A549 (cell line): ENCODE measurements around the gene SRPX2. TPM values are rescaled to one million over a fixed set of nuclear protein-coding genes. Genes with fewer than 3 reads are reported as not detected.
A peak's percentile ranks its signal among the peaks of the same experiment; 100 is the strongest.

Source experiments
- ATAC-seq, 2 experiments: fragments of 200-7000 bp in 1 of 2; fragments of >200 bp in 1 of 2; cut with Nextera tagmentation in 1 of 2; cut with Tn5 transposase in 1 of 2; 3 replicates each; pipeline versions ENCODE4 v1.8.0 to v1.9.1; 2018 to 2020; ENCODE audit warnings: mild to moderate bottlenecking in 1 of 2, moderate library complexity in 1 of 2
- CTCF ChIA-PET: fragments of 300-600 bp; sonication (Branson Sonifier 250); formaldehyde crosslinking; extraction: SDS; loops from one replicate; lab custom pipeline; 2021; ENCODE audit warnings: antibody characterized with exemption, inconsistent platforms; lab: Yijun Ruan, JAX
- POLR2A ChIA-PET: fragments of 350-600 bp; formaldehyde crosslinking; extraction: SDS; loops from one replicate; lab custom pipeline; 2021; ENCODE audit warnings: antibody characterized with exemption, inconsistent platforms; lab: Yijun Ruan, JAX
- DNase-seq, 2 experiments: peaks; one replicate each; pipeline versions ENCODE4 v3.0.0 to v3.0.0-alpha.2; 2011 to 2016; ENCODE audit warnings: low read depth in 1 of 2, low spot score in 1 of 2
- FAIRE-seq: peaks from 2 replicates; lab custom pipeline; 2011; peaks lifted over from hg19 to GRCh38; lab: Jason Lieb, UNC
- H3K27ac ChIP-seq, 2 experiments: fragments of >200 bp; sonication (Bioruptor Twin); formaldehyde crosslinking; 3 replicates each; pipeline ENCODE4 v1.5.1; 2016 to 2017
- H3K4me1 ChIP-seq: fragments of >200 bp; sonication (Bioruptor Twin); formaldehyde crosslinking; 3 replicates; pipeline ENCODE4 v1.6.1; 2016
- H3K4me2 ChIP-seq: fragments of >200 bp; sonication (Bioruptor Twin); formaldehyde crosslinking; 3 replicates; pipeline ENCODE4 v1.6.1; 2016
- H3K4me3 ChIP-seq: fragments of >200 bp; sonication (Bioruptor Twin); formaldehyde crosslinking; 3 replicates; pipeline ENCODE4 v1.5.1; 2016
- H3K9me3 ChIP-seq: fragments of >200 bp; sonication (Bioruptor Twin); formaldehyde crosslinking; 3 replicates; pipeline ENCODE4 v1.6.1; 2016
- ATOH8 ChIP-seq: fragments of 250-450 bp; sonication (Bioruptor Pico); IDR thresholded peaks from 2 replicates; pipeline ENCODE4 v1.5.0; 2020; ENCODE audit warnings: low read depth, mild to moderate bottlenecking, moderate library complexity
- CEBPB ChIP-seq, 2 experiments: fragments of >200 bp in 1 of 2; sonication (Bioruptor Twin) in 1 of 2; formaldehyde crosslinking in 1 of 2; IDR thresholded peaks; 2 replicates each; pipeline ENCODE4 v1.6.1; 2012 to 2016
- CHD2 ChIP-seq: fragments of 150-350 bp; IDR thresholded peaks from 2 replicates; pipeline ENCODE4 v1.6.1; 2014; ENCODE audit warnings: low read length; ENCODE audit not compliant: partially characterized antibody
- E2F6 ChIP-seq: IDR thresholded peaks from 2 replicates; pipeline ENCODE4 v1.6.1; 2012; ENCODE audit warnings: low read depth, borderline replicate concordance
- EP300 ChIP-seq, 2 experiments: fragments of >200 bp; sonication (Bioruptor Twin); formaldehyde crosslinking; IDR thresholded peaks; 2 replicates in 1 of 2; 3 replicates in 1 of 2; pipeline ENCODE4 v1.6.1; 2016 to 2017
- ESRRA ChIP-seq: fragments of 150-350 bp; IDR thresholded peaks from 2 replicates; pipeline ENCODE4 v1.6.1; 2014; ENCODE audit warnings: mild to moderate bottlenecking, low read length, borderline replicate concordance
- FOSB ChIP-seq: fragments of 250-450 bp; sonication (Bioruptor Pico); IDR thresholded peaks from 2 replicates; pipeline ENCODE4 v1.5.0; 2020; ENCODE audit warnings: mild to moderate bottlenecking, moderate library complexity
- FOSL2 ChIP-seq, 2 experiments: fragments of 450-650 bp in 1 of 2; fragments of >200 bp in 1 of 2; sonication (Bioruptor Twin) in 1 of 2; formaldehyde crosslinking; IDR thresholded peaks; 2 replicates each; pipeline versions ENCODE4 v1.5.0 to v1.6.1; 2016 to 2020; ENCODE audit warnings: mild to moderate bottlenecking in 1 of 2, moderate library complexity in 1 of 2
- FOXS1 ChIP-seq: fragments of 250-450 bp; sonication (Bioruptor Pico); IDR thresholded peaks from 2 replicates; pipeline ENCODE4 v1.5.0; 2020; ENCODE audit warnings: mild to moderate bottlenecking, moderate library complexity
- JUN ChIP-seq, 2 experiments: fragments of >200 bp; sonication (Bioruptor Twin); formaldehyde crosslinking; IDR thresholded peaks; 2 replicates in 1 of 2; 3 replicates in 1 of 2; pipeline ENCODE4 v1.6.1; 2016 to 2017
- KDM1A ChIP-seq: fragments of 200-600 bp; sonication (generic); IDR thresholded peaks from 2 replicates; pipeline ENCODE4 v1.6.1; 2016; ENCODE audit warnings: low read depth, mild to moderate bottlenecking
- MAFK ChIP-seq: fragments of 450-650 bp; IDR thresholded peaks from 2 replicates; pipeline ENCODE4 v1.6.1; 2014; ENCODE audit not compliant: partially characterized antibody
- MAX ChIP-seq: IDR thresholded peaks from 2 replicates; pipeline ENCODE4 v1.6.1; 2012
- NFE2L2 ChIP-seq: fragments of 150-350 bp; conservative IDR thresholded peaks from 2 replicates; pipeline ENCODE4 v1.6.1; 2014; ENCODE audit warnings: low read length
- PHF8 ChIP-seq: fragments of 200-600 bp; sonication (generic); IDR thresholded peaks from 2 replicates; pipeline ENCODE4 v1.6.1; 2016; ENCODE audit warnings: low read depth, mild to moderate bottlenecking, antibody characterized with exemption, moderate library complexity, borderline replicate concordance
- POLR2AphosphoS2 ChIP-seq: conservative IDR thresholded peaks from 2 replicates; pipeline ENCODE4 v1.6.1; 2012; ENCODE audit warnings: low read length, improper control_type of control experiment, inconsistent platforms
- RAD21 ChIP-seq, 2 experiments: fragments of >200 bp in 1 of 2; sonication (Bioruptor Twin) in 1 of 2; formaldehyde crosslinking in 1 of 2; IDR thresholded peaks in 1 of 2; conservative IDR thresholded peaks in 1 of 2; 2 replicates in 1 of 2; 3 replicates in 1 of 2; pipeline ENCODE4 v1.6.1; 2012 to 2018; ENCODE audit warnings: inconsistent platforms in 1 of 2
- RFX5 ChIP-seq: fragments of 450-650 bp; IDR thresholded peaks from 2 replicates; pipeline ENCODE4 v1.7.1; 2014; ENCODE audit warnings: antibody characterized with exemption, mild to moderate bottlenecking, moderate library complexity
- ZFP36 ChIP-seq: fragments of 450-650 bp; IDR thresholded peaks from 2 replicates; pipeline ENCODE4 v1.6.1; 2014; ENCODE audit warnings: borderline replicate concordance; ENCODE audit not compliant: partially characterized antibody
- ZNF302 ChIP-seq: fragments of 250-450 bp; sonication (Bioruptor Pico); IDR thresholded peaks from 2 replicates; pipeline ENCODE4 v1.9.0; 2021; ENCODE audit warnings: inconsistent platforms, mild to moderate bottlenecking, moderate library complexity
- ZSCAN20 ChIP-seq: fragments of 250-450 bp; sonication (Bioruptor Pico); IDR thresholded peaks from 2 replicates; pipeline ENCODE4 v1.8.0; 2022; ENCODE audit warnings: mild to moderate bottlenecking, moderate library complexity
- WGBS: methylation state at CpG from one replicate; pipeline ENCODE4 v1.1.6; 2017; ENCODE audit errors: missing lambda C conversion rate; 5-methylcytosine and 5-hydroxymethylcytosine counted together
- polyA plus RNA-seq, 4 experiments: library from polyadenylated mRNA; depleted of rRNA in 3 of 4; stranded (reverse); fragments of >200 nt; fragmentation: RNase III in 1 of 4; extraction: RNeasy Plus Mini Kit Qiagen cat#74134 plus additional on column Dnase treatment in 1 of 4; gene quantifications; 2 replicates in 3 of 4; 3 replicates in 1 of 4; pipeline ENCODE4 v1.2.3, GENCODE V29; 2011 to 2017

SRPX2 gene
- polyA plus RNA-seq, 2 of the 4 experiments (the other 2 are of a cell fraction), result 2.3 to 6.7 TPM

GRCh38 chrX:100647739-100648138 lies 3.7 kb downstream of the SRPX2 start (continued):
- TF ChIP-seq E2F6, result no peak
- no peak for TF ChIP-seq FOSL2 (IDR thresholded peaks at IDR 0.05)
- TF ChIP-seq FOSL2 (CRISPR knock-in tag; IDR thresholded peaks at IDR 0.05), result no peak
- TF ChIP-seq PHF8, result no peak
- TF ChIP-seq FOXS1 (CRISPR knock-in tag), result no peak

- Histone ChIP-seq H3K9me3 (no peaks in the 10 kb centered on the region), H3K4me3 (no peak overlapping the region), H3K27ac (peak overlapping the region; percentile 57 to 68; a peak in 5 of 6 replicates), H3K4me2 (peak overlapping the region; percentile 61), H3K4me1 (peaks cover 53% of the 10 kb centered on the region)
- 75% methylated on average over 8 of the region's 8 CpGs for whole genome bisulfite sequencing
- ChIA-PET POLR2A (interaction anchor here (1.1 kb wide), 1 partner anchor 12 kb away, joined by 4 read pairs; the partner anchor contains the start of gene TSPAN6), CTCF (interaction anchor here (1.4 to 2.3 kb wide), 3 partner anchors 11 to 119 kb away, joined by 5 to 8 read pairs (median 6); partner anchors contain the start of gene TSPAN6)
- FAIRE-seq (no peak), ATAC-seq (no peak; a peak in 1 of 6 replicates), DNase-seq (peak in 1 of 2 experiments; percentile 14)
- TF ChIP-seq NFE2L2 (no peak), FOXS1 (CRISPR knock-in tag) (no peak), EP300 (IDR thresholded peaks at IDR 0.05) (no peak), FOSB (CRISPR knock-in tag) (no peak), RAD21 (conservative IDR thresholded peaks at IDR 0.05 in 1 of 2, IDR thresholded peaks at IDR 0.05 in 1 of 2) (no peak), CEBPB (IDR thresholded peaks at IDR 0.05) (no peak), ZSCAN20 (CRISPR knock-in tag) (no peak), ESRRA (no peak), ZNF302 (no peak), KDM1A (no peak), RFX5 (no peak), MAX (no peak), CHD2 (no peak), ATOH8 (CRISPR knock-in tag) (no peak), JUN (IDR thresholded peaks at IDR 0.05) (no peak), FOSL2 (IDR thresholded peaks at IDR 0.05) (no peak), FOSL2 (CRISPR knock-in tag; IDR thresholded peaks at IDR 0.05) (no peak), POLR2AphosphoS2 (no peak), ZFP36 (no peak), MAFK (no peak)
Measured at GRCh38 chrX:100648458-100649417, 4.7 kb downstream of the SRPX2 start.
